ENCODE results near the gene PGAM5. TPM values are rescaled to one million over a fixed set of nuclear protein-coding genes. Genes with fewer than 3 reads are reported as not detected.

The PGAM5 gene
- total and polyA plus RNA-seq, 9 of the 15 experiments (the other 6 are each of a cell fraction or from before 2014, with no cell fraction given) = 7.4 to 121 (median 69.5) TPM

GRCh38 chr12:132720606-132721345 is 10.1 kb downstream of the PGAM5 start:
- FAIRE-seq = no peak
- ChIA-PET CTCF (ENCODE audit: low intra/inter-chr PET ratio) (no interaction called here), POLR2A (interaction anchor here (0.7 to 1.2 kb wide), 3 partner anchors 9 to 14 kb away, joined by 3 to 4 read pairs (median 3); no protein-coding TSS in a partner anchor)
- Histone ChIP-seq H3K36me3 (ENCODE audit: control insufficient read depth, insufficient read depth, low read length) (peaks cover 90% of the 10 kb centered on the region), H3K4me1 (replicated peaks in 1 of 2; ENCODE audit: control insufficient read depth in 2 of 2, insufficient read depth in 2 of 2, low read length in 2 of 2) (peaks cover 0 to 18% of the 10 kb centered on the region in 2 experiments; a peak in 3 of 5 replicates), H3K9ac (ENCODE audit: insufficient read depth in 1 of 2, low read depth in 2 of 2, low read length in 2 of 2) (no peak overlapping the region), H3K9me3 (replicated peaks; ENCODE audit: control insufficient read depth, insufficient read depth, low read depth, low read length) (no peaks in the 10 kb centered on the region), H3K9me1 (ENCODE audit: control insufficient read depth, insufficient read depth, low read length) (peaks cover 5% of the 10 kb centered on the region), H3K27ac (ENCODE audit: extremely low read depth, low read depth, low read length) (no peak overlapping the region), H2AFZ (ENCODE audit: low read depth, low read length) (no peak overlapping the region), H3K4me2 (ENCODE audit: insufficient read depth, low read length) (no peak overlapping the region), H3K27me3 (ENCODE audit: control insufficient read depth in 2 of 2, insufficient read depth in 2 of 2, low read length in 2 of 2) (no peaks in the 10 kb centered on the region), H4K20me1 (replicated peaks; ENCODE audit: control insufficient read depth, insufficient read depth, low read length) (no peaks in the 10 kb centered on the region; the same call in 1 of the 2 replicates), H3K4me3 (no peak overlapping the region), H3K79me2 (ENCODE audit: control insufficient read depth, insufficient read depth, low read length) (no peaks in the 10 kb centered on the region; the same call in 2 of the 3 replicates)
- no peak for DNase-seq (ENCODE audit: extremely low read depth in 1 of 4, low spot score in 3 of 4)
- ATAC-seq = no peak
- intact Hi-C loops (cut with micrococcal nuclease) = no loop called here
- WGBS (ENCODE audit: insufficient coverage, low coverage, missing lambda C conversion rate) = 97% methylated on average over 13 of the region's 25 CpGs
- TF ChIP-seq ZBTB26 (CRISPR knock-in tag; IDR thresholded peaks at IDR 0.05) = no peak
- TF ChIP-seq HMBOX1 (IDR thresholded peaks at IDR 0.05) = no peak
- TF ChIP-seq CREM (IDR thresholded peaks at IDR 0.05; ENCODE audit: low read depth) = no peak
- no peak for TF ChIP-seq SAP30 (IDR thresholded peaks at IDR 0.05; ENCODE audit: borderline replicate concordance, insufficient read depth, low read depth, low read length, poor library complexity, severe bottlenecking)
- no peak for TF ChIP-seq NFRKB (IDR thresholded peaks at IDR 0.05; ENCODE audit: low read depth)
- peak; percentile 39; the same call in 1 of the 2 replicates for TF ChIP-seq POLR2A (conservative IDR thresholded peaks at IDR 0.05)
- no peak for TF ChIP-seq CBX2 (IDR thresholded peaks at IDR 0.05; ENCODE audit: insufficient read depth, low read length, poor library complexity, severe bottlenecking)
- no peak for TF ChIP-seq ZFP1 (CRISPR knock-in tag; IDR thresholded peaks at IDR 0.05)
- TF ChIP-seq ID3 (CRISPR knock-in tag; IDR thresholded peaks at IDR 0.05) = no peak
- no peak for TF ChIP-seq ID3 (tag; IDR thresholded peaks at IDR 0.05)
- TF ChIP-seq MAFK (IDR thresholded peaks at IDR 0.05; ENCODE audit: low read length) = no peak
- TF ChIP-seq POLR2G (IDR thresholded peaks at IDR 0.05; ENCODE audit: low read depth, low read length) = peak; percentile 34; the same call in 1 of the 2 replicates
- TF ChIP-seq RBFOX2 (IDR thresholded peaks at IDR 0.05; ENCODE audit: low read depth, low read length) = 0 out of 2 replicates have a peak, but pooled peaks have one; percentile 14
- no peak for TF ChIP-seq ZNF444 (CRISPR knock-in tag; IDR thresholded peaks at IDR 0.05)
- no peak for TF ChIP-seq KLF13 (tag; IDR thresholded peaks at IDR 0.05; ENCODE audit: borderline replicate concordance, low read depth)
- TF ChIP-seq NRF1 (conservative IDR thresholded peaks at IDR 0.05 in 1 of 2, IDR thresholded peaks at IDR 0.05 in 1 of 2) = no peak
- in situ Hi-C loops (cut with MboI) = no loop called here
- BruUV-seq (replicated peaks) = TSS peak; percentile 56
